Dermis microvascular lymphatic vessel endothelial cell (primary cell): Measurements from ENCODE around the gene NOXRED1. TPM values are rescaled to one million over a fixed set of nuclear protein-coding genes. Genes with fewer than 3 reads are reported as not detected.
"Not testable (repeated sequence)": the region's sequence is repeated elsewhere in the genome, so short reads cannot be mapped to it uniquely, and the experiment has no call there.

Experiments
- DNase-seq, 2 donors: peaks; one replicate each; pipeline versions ENCODE4 v3.0.0 to v3.0.0-alpha.2; 2010; ENCODE audit warnings: low read depth in 2 of 2
- total RNA-seq: library from RNA; depleted of rRNA; stranded (reverse); fragments of >200 nt; gene quantifications from 2 replicates; pipeline ENCODE4 v1.2.1, GENCODE V29; 2014

The NOXRED1 gene
- 0.13 and 0.26 TPM in 2 replicates for total RNA-seq

GRCh38 chr14:77423423-77423822, at the start of gene NOXRED1:
TSS of gene NOXRED1 (minus strand) at chr14:77423523. CDS start at chr14:77422889, 634 bp downstream.
- no peak for DNase-seq

- DNase-seq, result no peak
These were observed 47.0 kb upstream of the NOXRED1 start for GRCh38 chr14:77470224-77470870.

- DNase-seq, result no peak
These were observed 46.2 kb upstream of the NOXRED1 start for GRCh38 chr14:77469539-77469938.

GRCh38 chr14:77469067-77469505, 45.8 kb upstream of the NOXRED1 start:
- no peak for DNase-seq

GRCh38 chr14:77467801-77468200, 44.5 kb upstream of the NOXRED1 start:
- no peak for DNase-seq

- DNase-seq, result peak; percentile 71 to 86
These were observed 35.9 kb upstream of the NOXRED1 start for GRCh38 chr14:77459072-77459723.

GRCh38 chr14:77458249-77458950, 35.1 kb upstream of the NOXRED1 start:
- DNase-seq, result peak in 1 of 2 donors; percentile 52

GRCh38 chr14:77457522-77458248, 34.4 kb upstream of the NOXRED1 start, which contains the start of the genes AHSA1 and VIPAS39:
TSS of gene AHSA1 (plus strand) at chr14:77458093. CDS start at chr14:77458190, 97 bp downstream.
TSS of gene VIPAS39 (minus strand) at chr14:77457601. CDS start at chr14:77454102, 3,499 bp downstream.
- DNase-seq, result peak; percentile 99 to 100

- peak in 1 of 2 donors; percentile 67 for DNase-seq
These were observed 33.8 kb upstream of the NOXRED1 start for GRCh38 chr14:77457115-77457521.

GRCh38 chr14:77455966-77456640, 32.8 kb upstream of the NOXRED1 start:
- DNase-seq, result no peak

GRCh38 chr14:77442196-77442595, 18.9 kb upstream of the NOXRED1 start:
- DNase-seq, result no peak

GRCh38 chr14:77439861-77440260, 16.5 kb upstream of the NOXRED1 start:
- DNase-seq, result no peak

GRCh38 chr14:77438596-77438995, 15.3 kb upstream of the NOXRED1 start:
- no peak for DNase-seq

- no peak for DNase-seq
These were observed 12.7 kb upstream of the NOXRED1 start for GRCh38 chr14:77436042-77436441.

GRCh38 chr14:77426396-77426795, 3.1 kb upstream of the NOXRED1 start:
- DNase-seq, result no peak

- DNase-seq, result no peak
These were observed 1.5 kb upstream of the NOXRED1 start for GRCh38 chr14:77424862-77425261.

- no peak for DNase-seq
These were observed 2.1 kb downstream of the NOXRED1 start for GRCh38 chr14:77421201-77421600.

GRCh38 chr14:77416836-77417235, 6.5 kb downstream of the NOXRED1 start:
- DNase-seq, result no peak

GRCh38 chr14:77416098-77416497, 7.2 kb downstream of the NOXRED1 start:
- not testable (repeated sequence) for DNase-seq

GRCh38 chr14:77415403-77416030, 7.8 kb downstream of the NOXRED1 start:
- not testable (repeated sequence) for DNase-seq
